Measurements from ENCODE around the gene MGAT4D.
A peak's percentile ranks its signal among the peaks of the same experiment; 100 is the strongest.
"Not testable (repeated sequence)": the region's sequence is repeated elsewhere in the genome, so short reads cannot be mapped to it uniquely, and the experiment has no call there.

MGAT4D gene

GRCh38 chr4:140497747-140498636, at the start of gene MGAT4D:
Gene MGAT4D, minus strand, starts transcription at chr4:140498293. Its CDS starts 71 bp downstream, at chr4:140498222.
- no peak for DNase-seq (ENCODE audit: low read depth in 2 of 2)

- no peak for DNase-seq (ENCODE audit: low read depth in 2 of 2)
These were observed 35.9 kb upstream of the MGAT4D start for GRCh38 chr4:140533951-140534480.

- no peak for DNase-seq (ENCODE audit: low read depth in 2 of 2)
These were observed 31.3 kb upstream of the MGAT4D start for GRCh38 chr4:140529434-140529833.

GRCh38 chr4:140523857-140524742, 26.0 kb upstream of the MGAT4D start, which contains the start of gene ELMOD2:
Gene ELMOD2, plus strand, starts transcription at chr4:140524168. Its CDS starts 1,261 bp downstream, at chr4:140525429.
- peak; percentile 95 to 96 for DNase-seq (ENCODE audit: low read depth in 2 of 2)

GRCh38 chr4:140523370-140523856, 25.3 kb upstream of the MGAT4D start:
- no peak for DNase-seq (ENCODE audit: low read depth in 2 of 2)

- no peak for DNase-seq (ENCODE audit: low read depth in 2 of 2)
These were observed 17.3 kb upstream of the MGAT4D start for GRCh38 chr4:140515423-140515822.

GRCh38 chr4:140513765-140514164, 15.7 kb upstream of the MGAT4D start:
- DNase-seq (ENCODE audit: low read depth in 2 of 2), result not testable (repeated sequence)

GRCh38 chr4:140504261-140504660, 6.2 kb upstream of the MGAT4D start:
- no peak for DNase-seq (ENCODE audit: low read depth in 2 of 2)

GRCh38 chr4:140499391-140499790, 1.3 kb upstream of the MGAT4D start:
- DNase-seq (ENCODE audit: low read depth in 2 of 2), result no peak

GRCh38 chr4:140497405-140497746, 717 bp downstream of the MGAT4D start:
- no peak for DNase-seq (ENCODE audit: low read depth in 2 of 2)

- no peak for DNase-seq (ENCODE audit: low read depth in 2 of 2)
These were observed 12.2 kb downstream of the MGAT4D start for GRCh38 chr4:140485939-140486338.

GRCh38 chr4:140483445-140483844, 14.6 kb downstream of the MGAT4D start:
- DNase-seq (ENCODE audit: low read depth in 2 of 2), result no peak

- no peak for DNase-seq (ENCODE audit: low read depth in 2 of 2)
These were observed 25.9 kb downstream of the MGAT4D start for GRCh38 chr4:140472156-140472555.

GRCh38 chr4:140469791-140470733, 28.0 kb downstream of the MGAT4D start:
- no peak for DNase-seq (ENCODE audit: low read depth in 2 of 2)

- DNase-seq (ENCODE audit: low read depth in 2 of 2), result no peak
These were observed 31.9 kb downstream of the MGAT4D start for GRCh38 chr4:140466146-140466545.

GRCh38 chr4:140463614-140464013, 34.5 kb downstream of the MGAT4D start:
- no peak for DNase-seq (ENCODE audit: low read depth in 2 of 2)

GRCh38 chr4:140463182-140463581, 34.9 kb downstream of the MGAT4D start:
- no peak for DNase-seq (ENCODE audit: low read depth in 2 of 2)

- DNase-seq (ENCODE audit: low read depth in 2 of 2), result no peak
These were observed 47.7 kb downstream of the MGAT4D start for GRCh38 chr4:140450352-140450751.

GRCh38 chr4:140448830-140449229, 49.3 kb downstream of the MGAT4D start:
- DNase-seq (ENCODE audit: low read depth in 2 of 2), result no peak

- no peak for DNase-seq (ENCODE audit: low read depth in 2 of 2)
These were observed 49.9 kb downstream of the MGAT4D start for GRCh38 chr4:140448162-140448561.

GRCh38 chr4:140444347-140444746, 53.7 kb downstream of the MGAT4D start:
- not testable (repeated sequence) for DNase-seq (ENCODE audit: low read depth in 2 of 2)

Measured in stimulated activated CD4-positive, alpha-beta T cell treated with anti-CD3 and anti-CD28 coated beads, Interleukin-1b, Interleukin-23, amount 100 ng/mL, for 4 hours (primary cell).